H1 (cell line): Measurements from ENCODE around the gene LMX1A. TPM values are rescaled to one million over a fixed set of nuclear protein-coding genes. Genes with fewer than 3 reads are reported as not detected.

ENCODE experiments used
- CBX8 ChIP-seq: fragments of 300-800, 300-1000 bp; sonication (generic); IDR thresholded peaks from 2 replicates; pipeline ENCODE4 v1.7.1; 2016; ENCODE audit warnings: low read depth, low read length, borderline replicate concordance
- CHD1 ChIP-seq: IDR thresholded peaks from 2 replicates; pipeline ENCODE4 v1.6.1; 2012; ENCODE audit warnings: low read depth, low read length, improper control_type of control experiment
- GABPA ChIP-seq: IDR thresholded peaks from 2 replicates; pipeline ENCODE4 v1.6.1; 2011; ENCODE audit warnings: mild to moderate bottlenecking, low read length, moderate library complexity, borderline replicate concordance; ENCODE audit not compliant: insufficient read depth
- RFX5 ChIP-seq: IDR thresholded peaks from 2 replicates; pipeline ENCODE4 v1.6.1; 2011; ENCODE audit warnings: low read depth, low read length, improper control_type of control experiment, borderline replicate concordance
- SIX5 ChIP-seq: IDR thresholded peaks from 2 replicates; pipeline ENCODE4 v1.6.1; 2011; ENCODE audit warnings: mild to moderate bottlenecking, low read depth, low read length
- YY1 ChIP-seq: IDR thresholded peaks from 2 replicates; pipeline ENCODE4 v1.6.1; 2011; ENCODE audit warnings: low read depth, mild to moderate bottlenecking, low read length
- polyA plus RNA-seq, 7 experiments: library from polyadenylated mRNA; depleted of rRNA in 3 of 7; stranded (reverse) in 5 of 7; unstranded in 2 of 7; fragments of >200 nt in 5 of 7; fragments of 200-250 nt in 2 of 7; gene quantifications; 1 replicate in 5 of 7; 2 replicates in 1 of 7; 4 replicates in 1 of 7; pipeline versions ENCODE4 v1.2.1 to v1.2.3, GENCODE V29; 2011 to 2013; ENCODE audit warnings: missing spikeins in 2 of 7, mixed read lengths in 2 of 7
- total RNA-seq: library from RNA; stranded (reverse); fragmentation: NEBNext Ultra II Directional; extraction: Animal tissue kit (Norgen Biotek cat#: 25700); gene quantifications from 2 replicates; pipeline ENCODE4 v1.2.1, GENCODE V29; 2021

The LMX1A gene
- total and polyA plus RNA-seq, 2 of the 8 experiments (the other 6 are each of a cell fraction or from before 2014, with no cell fraction given): not detected

DNA sequence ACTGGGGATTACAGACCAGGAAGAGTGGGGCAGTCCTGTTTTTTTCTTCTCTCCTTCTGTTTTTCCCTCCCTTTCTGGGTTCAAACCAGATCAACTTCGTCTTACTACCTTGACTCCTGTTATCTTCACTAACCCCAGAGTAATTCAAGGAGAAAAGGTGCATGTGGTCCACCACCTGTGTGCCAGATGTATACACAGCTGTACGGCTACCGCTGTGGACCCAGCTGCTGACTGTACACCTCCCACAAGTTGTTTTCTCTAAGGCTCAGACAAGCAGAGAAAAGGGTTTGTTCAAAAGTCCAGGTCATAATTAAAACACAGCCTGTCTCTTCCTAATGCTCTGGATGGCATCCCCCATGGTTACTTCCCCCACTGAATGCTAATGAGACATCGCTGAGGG lies 102.1 kb downstream of the LMX1A start (continued):
- TF ChIP-seq CBX8 (no peak), YY1 (no peak), CHD1 (no peak), RFX5 (no peak), GABPA (no peak), SIX5 (no peak)
